Panc1 (cell line): ENCODE data around the gene FFAR1.

Source experiments
- CTCF ChIP-seq: fragments of 450-650 bp; IDR thresholded peaks from 2 replicates; pipeline ENCODE4 v1.5.1; 2017; ENCODE audit warnings: mild to moderate bottlenecking
- SIN3A ChIP-seq: IDR thresholded peaks from 2 replicates; pipeline ENCODE4 v1.6.1; 2012; ENCODE audit warnings: low read depth, mild to moderate bottlenecking, low read length, moderate library complexity, borderline replicate concordance; ENCODE audit not compliant: insufficient read depth

GRCh38 chr19:35373492-35373891 lies 25.8 kb downstream of the FFAR1 start:
- no peak for TF ChIP-seq CTCF
- TF ChIP-seq SIN3A: no peak
